Suprapubic skin (tissue), 4 donors: ENCODE measurements around the gene CCDC188. TPM values are rescaled to one million over a fixed set of nuclear protein-coding genes. Genes with fewer than 3 reads are reported as not detected.

Experiments
- DNase-seq, 2 donors: peaks; one replicate each; pipeline ENCODE4 v3.0.0-alpha.2; 2019; ENCODE audit warnings: low spot score in 2 of 2
- H3K27ac ChIP-seq: fragments of 200-600 bp; sonication (generic); one replicate; pipeline ENCODE4 v1.5.1; 2019
- H3K27me3 ChIP-seq: fragments of 200-600 bp; sonication (generic); one replicate; pipeline ENCODE4 v1.5.1; 2019
- H3K36me3 ChIP-seq: fragments of 200-600 bp; sonication (generic); one replicate; pipeline ENCODE4 v1.5.1; 2019
- H3K4me1 ChIP-seq: fragments of 200-600 bp; sonication (generic); one replicate; pipeline ENCODE4 v1.5.1; 2019
- H3K4me3 ChIP-seq: fragments of 200-600 bp; sonication (generic); one replicate; pipeline ENCODE4 v1.5.1; 2019; ENCODE audit warnings: mild to moderate bottlenecking
- H3K9me3 ChIP-seq: fragments of 200-600 bp; sonication (generic); one replicate; pipeline ENCODE4 v1.5.1; 2019
- CTCF ChIP-seq, 2 donors: fragments of 200-600 bp in 1 of 2; fragments of 450-650 bp in 1 of 2; sonication (generic) in 1 of 2; IDR thresholded peaks; one replicate each; pipeline ENCODE4 v1.5.1; 2016 to 2019; ENCODE audit warnings: antibody characterized with exemption in 2 of 2, mild to moderate bottlenecking in 1 of 2, moderate library complexity in 1 of 2
- EP300 ChIP-seq: sonication (generic); formaldehyde crosslinking; IDR thresholded peaks from one replicate; pipeline ENCODE4 v1.6.1; 2017; ENCODE audit warnings: antibody characterized with exemption
- POLR2A ChIP-seq, 2 donors: fragments of 450-650 bp; IDR thresholded peaks; one replicate each; pipeline ENCODE4 v1.6.1; 2017; ENCODE audit warnings: antibody characterized with exemption in 2 of 2, mild to moderate bottlenecking in 2 of 2, moderate library complexity in 2 of 2
- POLR2AphosphoS5 ChIP-seq, 3 donors: sonication (generic); formaldehyde crosslinking; IDR thresholded peaks; one replicate each; pipeline ENCODE4 v1.6.1; 2017; ENCODE audit warnings: antibody characterized with exemption in 3 of 3
- whole genome bisulfite sequencing: methylation state at CpG from one replicate; pipeline ENCODE4 v1.1.5; 2018; 5-methylcytosine and 5-hydroxymethylcytosine counted together
- total RNA-seq, 4 donors: library from RNA; depleted of rRNA; stranded (reverse); fragments of >200 nt; gene quantifications; one replicate each; pipeline ENCODE4 v1.1.0, GENCODE V29; 2016

CCDC188 gene
- total RNA-seq, 4 donors from 2014 or later = 0.34 TPM; not detected in 3

- H3K27ac ChIP-seq = no peak overlapping the region
- WGBS = 89% methylated on average over 19 of the region's 22 CpGs
- H3K36me3 ChIP-seq = peaks cover 67% of the 10 kb centered on the region
- DNase-seq = no peak
- TF ChIP-seq POLR2AphosphoS5 (IDR thresholded peaks at IDR 0.05) = no peak
- TF ChIP-seq CTCF (IDR thresholded peaks at IDR 0.05) = no peak
- no peak for TF ChIP-seq POLR2A (IDR thresholded peaks at IDR 0.05)
- no peak for TF ChIP-seq EP300
- no peak overlapping the region for H3K4me3 ChIP-seq
- no peaks in the 10 kb centered on the region for H3K27me3 ChIP-seq
- H3K9me3 ChIP-seq = no peaks in the 10 kb centered on the region
- H3K4me1 ChIP-seq = no peaks in the 10 kb centered on the region
Observed at GRCh38 chr22:20145206-20145831, 5.5 kb downstream of the CCDC188 start.

GRCh38 chr22:20143883-20144665 is 6.8 kb downstream of the CCDC188 start:
- no peaks in the 10 kb centered on the region for H3K27me3 ChIP-seq
- H3K4me1 ChIP-seq = no peaks in the 10 kb centered on the region
- peaks cover 78% of the 10 kb centered on the region for H3K36me3 ChIP-seq
- no peaks in the 10 kb centered on the region for H3K9me3 ChIP-seq
- no peak overlapping the region for H3K4me3 ChIP-seq
- DNase-seq = no peak
- whole genome bisulfite sequencing = 90% methylated on average over 12 of the region's 19 CpGs
- H3K27ac ChIP-seq = no peak overlapping the region
- no peak for TF ChIP-seq EP300
- no peak for TF ChIP-seq POLR2AphosphoS5 (IDR thresholded peaks at IDR 0.05)
- TF ChIP-seq CTCF (IDR thresholded peaks at IDR 0.05) = no peak
- TF ChIP-seq POLR2A (IDR thresholded peaks at IDR 0.05) = no peak

DNA sequence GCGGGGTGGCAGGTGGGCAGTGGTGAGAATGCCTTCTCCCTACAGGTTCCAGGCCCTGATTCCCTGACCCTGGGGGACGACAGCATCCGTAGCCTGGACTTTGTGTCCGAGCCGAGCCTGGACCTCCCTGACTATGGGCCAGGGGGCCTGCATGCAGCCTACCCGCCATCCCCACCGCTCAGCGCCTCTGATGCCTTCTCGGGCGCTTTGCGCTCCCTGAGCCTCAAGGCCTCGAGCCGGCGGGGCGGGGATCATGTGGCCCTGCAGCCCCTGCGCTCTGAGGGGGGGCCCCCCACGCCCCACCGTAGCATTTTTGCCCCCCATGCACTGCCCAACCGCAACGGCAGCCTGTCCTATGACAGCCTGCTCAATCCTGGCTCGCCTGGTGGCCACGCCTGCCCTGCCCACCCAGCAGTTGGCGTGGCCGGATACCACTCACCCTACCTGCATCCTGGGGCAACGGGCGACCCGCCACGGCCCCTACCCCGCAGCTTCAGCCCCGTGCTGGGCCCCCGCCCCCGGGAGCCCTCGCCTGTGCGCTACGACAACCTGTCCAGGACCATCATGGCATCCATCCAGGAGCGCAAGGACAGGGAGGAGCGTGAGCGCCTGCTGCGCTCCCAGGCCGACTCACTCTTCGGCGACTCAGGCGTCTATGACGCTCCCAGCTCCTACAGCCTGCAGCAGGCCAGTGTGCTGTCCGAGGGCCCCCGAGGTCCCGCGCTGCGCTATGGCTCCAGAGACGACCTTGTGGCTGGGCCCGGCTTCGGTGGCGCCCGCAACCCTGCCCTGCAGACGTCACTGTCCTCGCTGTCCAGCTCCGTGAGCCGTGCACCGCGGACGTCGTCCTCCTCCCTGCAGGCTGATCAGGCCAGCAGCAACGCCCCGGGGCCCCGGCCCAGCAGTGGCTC is 7.9 kb downstream of the CCDC188 start:
- TF ChIP-seq EP300 = no peak
- no peak for TF ChIP-seq CTCF (IDR thresholded peaks at IDR 0.05)
- TF ChIP-seq POLR2A (IDR thresholded peaks at IDR 0.05) = no peak
- no peak for TF ChIP-seq POLR2AphosphoS5 (IDR thresholded peaks at IDR 0.05)
- Histone ChIP-seq H3K4me1 (peaks cover 4% of the 10 kb centered on the region), H3K9me3 (no peaks in the 10 kb centered on the region), H3K4me3 (no peak overlapping the region), H3K27ac (no peak overlapping the region), H3K27me3 (no peaks in the 10 kb centered on the region), H3K36me3 (peaks cover 79% of the 10 kb centered on the region)
- DNase-seq = no peak
- 89% methylated on average over 24 of the region's 65 CpGs for WGBS

DNA sequence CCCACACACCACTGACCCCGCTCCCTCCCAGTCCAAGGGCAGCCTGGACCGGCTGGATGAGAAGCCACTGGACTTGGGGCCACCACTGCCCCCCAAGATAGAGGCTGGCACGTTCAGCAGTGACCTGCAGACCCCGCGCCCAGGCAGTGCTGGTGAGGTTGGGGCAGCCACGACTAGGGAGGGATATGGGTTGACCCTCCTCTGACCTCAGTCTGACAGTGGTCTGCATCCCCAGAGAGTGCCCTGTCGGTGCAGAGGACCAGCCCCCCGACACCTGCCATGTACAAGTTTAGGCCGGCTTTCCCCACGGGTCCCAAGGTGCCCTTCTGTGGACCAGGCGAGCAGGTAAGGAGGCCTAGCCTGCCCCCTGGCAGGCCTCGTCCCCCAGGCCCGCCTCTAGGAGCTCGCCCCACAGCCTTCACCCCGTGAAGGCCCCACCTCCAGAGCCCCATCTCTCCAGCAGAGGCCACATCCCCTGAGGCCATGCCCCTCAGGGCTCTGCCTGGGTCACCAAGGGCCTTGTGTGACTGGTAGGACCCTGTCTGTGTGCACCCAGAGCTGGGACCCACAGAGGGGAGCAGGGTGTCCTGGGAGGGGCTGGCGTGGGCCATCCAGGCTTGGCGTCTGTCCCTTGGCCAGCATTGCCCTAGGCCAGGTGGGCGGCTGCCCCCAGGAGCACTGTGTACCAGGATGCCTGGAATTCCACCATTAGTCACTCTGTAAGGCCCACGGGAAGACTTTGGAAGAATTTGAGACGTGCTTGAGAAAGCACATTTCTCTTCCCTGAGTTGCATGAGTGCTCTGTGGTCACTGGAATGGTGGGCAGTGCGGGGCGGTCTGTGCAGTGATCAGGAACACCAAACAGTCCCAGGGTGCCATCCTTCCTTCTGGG is 9.4 kb downstream of the CCDC188 start:
- Histone ChIP-seq H3K9me3 (no peaks in the 10 kb centered on the region), H3K27ac (no peak overlapping the region), H3K36me3 (peaks cover 67% of the 10 kb centered on the region), H3K4me3 (no peak overlapping the region), H3K27me3 (no peaks in the 10 kb centered on the region), H3K4me1 (peaks cover 20% of the 10 kb centered on the region)
- WGBS = 86% methylated on average over 9 of the region's 22 CpGs
- TF ChIP-seq POLR2AphosphoS5 (IDR thresholded peaks at IDR 0.05) (no peak), POLR2A (IDR thresholded peaks at IDR 0.05) (no peak), CTCF (IDR thresholded peaks at IDR 0.05) (no peak), EP300 (no peak)
- no peak for DNase-seq
